Tibial artery (tissue), 4 donors: Measurements from ENCODE around the gene FGD5.

Experiments used
- DNase-seq, 2 donors: peaks; one replicate each; pipeline ENCODE4 v3.0.0-alpha.2; 2019
- H3K27ac ChIP-seq, 2 donors: fragments of 200-600 bp; sonication (generic) in 1 of 2; 1 replicate in 1 of 2; 2 replicates in 1 of 2; pipeline ENCODE4 v1.5.1; 2018 to 2019; ENCODE audit warnings: mild to moderate bottlenecking in 1 of 2
- H3K27me3 ChIP-seq, 2 donors: fragments of 200-600 bp; sonication (generic) in 1 of 2; one replicate each; pipeline versions ENCODE4 v1.5.1 to v1.6.0; 2016 to 2019
- H3K36me3 ChIP-seq, 3 donors: fragments of 200-600 bp; sonication (generic) in 2 of 3; one replicate each; pipeline ENCODE4 v1.5.1; 2016 to 2019; ENCODE audit warnings: mild to moderate bottlenecking in 2 of 3
- H3K4me1 ChIP-seq, 4 donors: fragments of 200-600 bp; sonication (generic) in 2 of 4; 1 replicate in 3 of 4; 2 replicates in 1 of 4; pipeline ENCODE4 v1.5.1; 2016 to 2019
- H3K4me3 ChIP-seq, 2 donors: fragments of 200-600 bp; sonication (generic) in 1 of 2; 1 replicate in 1 of 2; 2 replicates in 1 of 2; pipeline ENCODE4 v1.5.1; 2018 to 2019; ENCODE audit warnings: mild to moderate bottlenecking in 2 of 2
- H3K9me3 ChIP-seq, 3 donors: fragments of 200-600 bp; sonication (generic) in 1 of 3; one replicate each; pipeline ENCODE4 v1.5.1; 2016 to 2019
- CTCF ChIP-seq, 2 experiments: fragments of 200-600 bp in 1 of 2; fragments of 450-650 bp in 1 of 2; IDR thresholded peaks; one replicate each; pipeline ENCODE4 v1.5.1; 2017 to 2019; ENCODE audit warnings: antibody characterized with exemption in 2 of 2, mild to moderate bottlenecking in 1 of 2, moderate library complexity in 1 of 2
- intact Hi-C: fragments of 100-400 bp; cut with DNase I; formaldehyde crosslinking; loops from one replicate; pipeline ENCODE4 v1.15.0; 2023; ENCODE audit warnings: low total_unique reads

FGD5 gene

DNA sequence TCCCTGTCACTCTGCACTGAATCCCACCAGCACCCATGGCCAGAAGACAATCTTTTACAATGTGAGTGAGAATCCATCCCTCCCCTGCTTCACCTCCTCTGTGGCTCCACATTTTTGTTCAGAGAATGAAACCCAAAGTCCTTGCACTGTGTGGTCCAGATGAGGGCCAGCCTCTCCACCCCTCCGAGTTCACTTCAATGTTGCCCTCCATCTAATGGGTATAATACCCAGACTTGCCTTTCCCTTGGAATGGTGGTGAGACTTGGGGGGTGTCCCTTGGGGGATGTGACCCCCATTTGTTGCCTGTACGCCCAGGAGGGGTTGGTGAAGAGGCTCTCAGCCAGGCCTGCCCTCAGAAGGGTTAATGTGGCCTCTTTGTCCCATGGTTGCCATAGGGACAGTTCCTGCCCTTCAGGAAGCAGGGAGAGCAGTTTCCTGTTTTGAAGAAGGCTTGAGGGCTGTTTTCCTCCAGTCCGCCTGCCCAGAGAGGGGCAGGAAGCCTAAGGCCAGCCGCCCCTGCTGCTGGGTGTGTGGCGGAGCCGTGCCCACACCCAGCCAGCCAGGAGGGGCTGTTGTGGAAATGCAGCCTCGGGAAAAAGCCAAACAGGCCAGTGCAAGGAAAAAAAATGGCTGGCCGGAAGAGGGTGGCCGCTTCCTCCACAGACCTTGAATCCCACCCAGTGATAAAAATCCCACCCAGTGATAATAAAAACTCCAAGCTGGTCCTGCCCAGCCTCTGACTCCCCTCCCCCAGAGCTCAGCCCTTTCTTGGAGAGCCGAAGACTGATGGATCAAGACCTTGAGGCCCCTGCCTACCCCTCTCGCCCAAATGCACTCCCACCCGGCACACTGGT lies 14.6 kb upstream of the FGD5 start:
- no peak overlapping the region for H3K27ac ChIP-seq
- DNase-seq: peak in 1 of 2 donors; percentile 46

DNA sequence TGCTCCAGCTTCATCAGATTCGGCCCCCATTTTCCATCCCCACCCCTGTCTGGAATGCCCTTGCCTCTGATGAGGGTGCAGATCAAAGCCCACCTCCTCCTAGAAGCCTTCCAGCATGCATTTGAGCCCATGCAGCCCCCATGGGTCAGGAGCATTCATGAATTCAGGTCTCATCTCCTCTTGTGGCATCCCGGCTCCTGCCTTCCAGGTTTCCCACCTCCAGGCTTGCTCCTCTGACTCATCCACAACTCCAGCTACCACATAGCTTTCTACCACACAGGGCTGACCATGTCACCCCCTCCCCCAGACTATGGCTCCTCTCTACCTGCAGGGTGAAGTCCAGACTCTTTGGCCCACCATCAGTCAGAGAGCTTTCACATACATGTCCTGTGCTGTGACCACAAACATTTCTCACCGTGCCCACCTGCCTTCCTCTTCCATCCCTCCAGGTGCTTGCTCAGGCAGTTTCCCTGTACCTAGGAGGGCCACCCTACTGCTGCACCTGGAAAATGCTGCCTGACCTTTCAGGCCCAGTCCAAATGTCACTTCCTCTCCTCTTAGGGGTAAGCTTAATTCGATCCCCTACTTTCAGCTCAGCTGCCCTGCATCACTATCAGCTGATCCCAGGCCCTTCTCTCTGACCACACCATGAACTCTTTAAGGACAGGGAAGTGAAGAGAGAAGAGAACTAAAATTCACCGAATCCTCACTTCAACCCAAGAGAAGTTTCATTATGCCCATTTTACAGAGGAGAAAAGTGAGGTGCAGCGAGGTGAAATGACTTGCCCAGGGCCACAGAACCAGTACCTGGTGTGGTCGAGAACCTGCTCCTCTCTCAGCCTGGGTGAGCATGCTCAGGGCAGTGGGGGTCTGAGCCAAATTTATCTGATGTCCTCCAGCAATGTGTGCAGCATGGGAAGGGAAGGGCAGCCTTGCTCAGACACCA lies 13.7 kb upstream of the FGD5 start:
- intact Hi-C loops: no loop called here
- Histone ChIP-seq H3K27ac (no peak overlapping the region), H3K4me1 (peaks cover 0 to 6% (median 0%) of the 10 kb centered on the region in 4 donors)

More for the DNA sequence above, 14.6 kb upstream of the FGD5 start:
- H3K36me3 ChIP-seq: no peaks in the 10 kb centered on the region
- H3K9me3 ChIP-seq: no peaks in the 10 kb centered on the region
- H3K4me1 ChIP-seq: no peaks in the 10 kb centered on the region
- H3K27me3 ChIP-seq: peaks cover 0 to 19% of the 10 kb centered on the region in 2 donors
- H3K4me3 ChIP-seq: no peak overlapping the region
- TF ChIP-seq CTCF (IDR thresholded peaks at IDR 0.05): no peak
- intact Hi-C loops: no loop called here

DNA sequence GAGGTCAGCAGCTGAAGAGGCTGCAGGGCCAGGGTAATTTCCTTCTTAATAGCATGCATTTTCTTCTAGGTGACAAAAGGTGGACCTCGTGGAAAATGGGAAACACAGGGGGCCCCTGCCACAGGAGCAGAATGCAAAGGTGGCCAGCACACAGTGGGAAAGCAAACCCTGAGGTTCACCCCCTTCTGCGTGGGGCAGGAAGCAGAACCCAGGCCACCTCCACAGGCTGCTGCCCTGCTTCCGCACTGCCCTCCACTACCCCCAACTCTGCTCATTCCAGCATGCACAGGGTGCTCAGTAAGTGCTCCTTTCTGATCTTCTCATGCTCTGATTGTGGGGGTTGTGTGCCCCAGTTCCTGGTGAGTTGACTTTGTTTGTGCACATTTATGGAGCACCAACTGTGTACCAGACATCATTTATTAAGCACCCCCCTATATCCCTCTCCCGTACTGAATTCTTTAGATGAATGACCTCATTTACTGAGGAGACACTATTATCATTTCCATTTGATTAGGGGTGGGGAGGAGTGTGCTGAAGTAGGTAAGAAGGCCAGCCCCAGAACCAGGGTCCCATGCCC lies 12.7 kb upstream of the FGD5 start:
- TF ChIP-seq CTCF (IDR thresholded peaks at IDR 0.05): no peak
- H3K4me3 ChIP-seq: no peak overlapping the region
- intact Hi-C loops: no loop called here
- peaks cover 0 to 12% (median 3%) of the 10 kb centered on the region in 4 donors for H3K4me1 ChIP-seq
- no peaks in the 10 kb centered on the region for H3K9me3 ChIP-seq
- no peaks in the 10 kb centered on the region for H3K36me3 ChIP-seq
- H3K27me3 ChIP-seq: peaks cover 0 to 33% of the 10 kb centered on the region in 2 donors
- DNase-seq: no peak
- H3K27ac ChIP-seq: no peak overlapping the region

More for the DNA sequence above, 13.7 kb upstream of the FGD5 start:
- TF ChIP-seq CTCF (IDR thresholded peaks at IDR 0.05): no peak
- Histone ChIP-seq H3K4me3 (no peak overlapping the region), H3K36me3 (no peaks in the 10 kb centered on the region), H3K27me3 (peaks cover 0 to 27% of the 10 kb centered on the region in 2 donors), H3K9me3 (no peaks in the 10 kb centered on the region)
- DNase-seq: no peak

GRCh38 chr3:14806641-14807263 lies 12.0 kb upstream of the FGD5 start:
- intact Hi-C loops: no loop called here
- no peak overlapping the region for H3K27ac ChIP-seq

More at GRCh38 chr3:14806641-14807263, 12.0 kb upstream of the FGD5 start:
- Histone ChIP-seq H3K36me3 (no peaks in the 10 kb centered on the region), H3K4me3 (no peak overlapping the region), H3K9me3 (no peaks in the 10 kb centered on the region), H3K27me3 (peaks cover 0 to 39% of the 10 kb centered on the region in 2 donors), H3K4me1 (peaks cover 0 to 16% (median 5%) of the 10 kb centered on the region in 4 donors)
- peak in 1 of 2 donors; percentile 35 for DNase-seq
- no peak for TF ChIP-seq CTCF (IDR thresholded peaks at IDR 0.05)
